ENCODE results near the gene MAP3K4.

- TF ChIP-seq EZH2 (IDR thresholded peaks at IDR 0.05) (no peak), POLR2AphosphoS5 (IDR thresholded peaks at IDR 0.05; ENCODE audit: borderline replicate concordance, low read depth, low read length) (no peak)
Measured at GRCh38 chr6:161115468-161115867, 123.9 kb downstream of the MAP3K4 start.
